SK-N-SH treated with all-trans-retinoic acid at 6 μM for 48 hours (cell line): ENCODE results near the gene MRPL33.

Experiments used
- ATAC-seq: fragments of 200-7000 bp; cut with Tn5 transposase; 3 replicates; pipeline ENCODE4 v1.9.1; 2020; ENCODE audit warnings: mild to moderate bottlenecking, moderate library complexity
- BACH2 ChIP-seq: fragments of 250-450 bp; sonication (Bioruptor Pico); IDR thresholded peaks from 2 replicates; pipeline ENCODE4 v1.9.0; 2021; ENCODE audit warnings: mild to moderate bottlenecking, borderline replicate concordance
- CREB5 ChIP-seq: fragments of 250-450 bp; sonication (Bioruptor Pico); IDR thresholded peaks from 2 replicates; pipeline ENCODE4 v1.5.1; 2020; ENCODE audit warnings: low read depth, mild to moderate bottlenecking, moderate library complexity
- ESRRG ChIP-seq: fragments of 250-450 bp; sonication (Bioruptor Pico); IDR thresholded peaks from 2 replicates; pipeline ENCODE4 v1.6.1; 2021; ENCODE audit warnings: mild to moderate bottlenecking
- GLIS3 ChIP-seq: fragments of 250-450 bp; sonication (Bioruptor Pico); IDR thresholded peaks from 2 replicates; pipeline ENCODE4 v1.5.0; 2020; ENCODE audit warnings: mild to moderate bottlenecking, moderate library complexity
- POU6F1 ChIP-seq: fragments of 250-450 bp; sonication (Bioruptor Pico); IDR thresholded peaks from 2 replicates; pipeline ENCODE4 v1.8.0; 2021; ENCODE audit warnings: low read depth, mild to moderate bottlenecking, moderate library complexity, borderline replicate concordance
- PPARA ChIP-seq: fragments of 250-450 bp; sonication (Bioruptor Pico); IDR thresholded peaks from 2 replicates; pipeline ENCODE4 v1.5.0; 2020; ENCODE audit warnings: mild to moderate bottlenecking, borderline replicate concordance
- RARB ChIP-seq: fragments of 250-450 bp; sonication (Bioruptor Pico); IDR thresholded peaks from 2 replicates; pipeline ENCODE4 v1.8.0; 2021; ENCODE audit warnings: mild to moderate bottlenecking, moderate library complexity
- SNAI2 ChIP-seq: fragments of 250-450 bp; sonication (Bioruptor Pico); IDR thresholded peaks from 2 replicates; pipeline ENCODE4 v1.5.0; 2020; ENCODE audit warnings: mild to moderate bottlenecking, moderate library complexity
- TOX ChIP-seq: fragments of 250-450 bp; sonication (Bioruptor Pico); IDR thresholded peaks from 2 replicates; pipeline ENCODE4 v1.8.0; 2021; ENCODE audit warnings: mild to moderate bottlenecking, moderate library complexity, borderline replicate concordance
- ZC3H10 ChIP-seq: fragments of 250-450 bp; sonication (Bioruptor Pico); IDR thresholded peaks from 2 replicates; pipeline ENCODE4 v1.5.1; 2021; ENCODE audit warnings: mild to moderate bottlenecking, moderate library complexity
- ZFP3 ChIP-seq: fragments of 250-450 bp; sonication (Bioruptor Pico); IDR thresholded peaks from 2 replicates; pipeline ENCODE4 v1.5.0; 2020; ENCODE audit warnings: mild to moderate bottlenecking, moderate library complexity
- ZFP30 ChIP-seq: fragments of 450-650 bp; formaldehyde crosslinking; IDR thresholded peaks from 2 replicates; pipeline ENCODE4 v1.5.0; 2022; ENCODE audit warnings: mild to moderate bottlenecking, moderate library complexity
- ZNF8 ChIP-seq: fragments of 450-650 bp; formaldehyde crosslinking; IDR thresholded peaks from 2 replicates; pipeline ENCODE4 v1.5.0; 2020; ENCODE audit warnings: mild to moderate bottlenecking, moderate library complexity
- TF ChIP-seq, protein P1 (sequence below): fragments of 250-450 bp; sonication (Bioruptor Pico); IDR thresholded peaks from 2 replicates; pipeline ENCODE4 v1.5.0; 2020; ENCODE audit warnings: mild to moderate bottlenecking, moderate library complexity
- TF ChIP-seq, protein P2 (sequence below): fragments of 250-450 bp; sonication (Bioruptor Pico); IDR thresholded peaks from 2 replicates; pipeline ENCODE4 v1.8.0; 2020; ENCODE audit warnings: mild to moderate bottlenecking, moderate library complexity, borderline replicate concordance
- TF ChIP-seq, protein P3 (sequence below): fragments of 250-450 bp; sonication (Bioruptor Pico); IDR thresholded peaks from 2 replicates; pipeline ENCODE4 v1.5.1; 2021; ENCODE audit warnings: mild to moderate bottlenecking, moderate library complexity

Gene MRPL33

DNA sequence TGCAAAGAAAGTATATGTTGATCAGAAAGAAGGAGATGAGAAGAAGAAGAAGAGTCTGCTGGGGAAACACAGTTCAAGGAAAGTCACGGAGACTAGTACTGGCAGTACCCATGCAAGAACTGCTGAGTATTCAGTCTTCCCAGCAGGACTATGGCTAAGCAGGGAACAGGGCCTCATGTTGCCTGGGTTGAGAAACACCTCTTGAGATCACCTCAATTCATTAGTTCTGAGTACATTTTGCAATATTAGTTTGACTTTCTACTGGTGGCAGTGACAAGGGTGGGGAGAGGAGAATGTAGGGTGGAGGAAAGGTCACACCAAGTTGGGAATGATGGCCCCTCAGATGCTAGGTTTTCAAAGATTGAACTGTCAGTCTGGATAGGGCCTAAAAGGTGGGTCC, 50.5 kb downstream of the MRPL33 start:
- TF ChIP-seq ZNF8 (CRISPR knock-in tag) (no peak), CREB5 (CRISPR knock-in tag) (no peak), PPARA (CRISPR knock-in tag) (no peak), BACH2 (CRISPR knock-in tag) (no peak), TOX (CRISPR knock-in tag) (no peak), SNAI2 (CRISPR knock-in tag) (no peak), ESRRG (CRISPR knock-in tag) (no peak), ZFP30 (no peak)
- TF ChIP-seq, protein P1, sequence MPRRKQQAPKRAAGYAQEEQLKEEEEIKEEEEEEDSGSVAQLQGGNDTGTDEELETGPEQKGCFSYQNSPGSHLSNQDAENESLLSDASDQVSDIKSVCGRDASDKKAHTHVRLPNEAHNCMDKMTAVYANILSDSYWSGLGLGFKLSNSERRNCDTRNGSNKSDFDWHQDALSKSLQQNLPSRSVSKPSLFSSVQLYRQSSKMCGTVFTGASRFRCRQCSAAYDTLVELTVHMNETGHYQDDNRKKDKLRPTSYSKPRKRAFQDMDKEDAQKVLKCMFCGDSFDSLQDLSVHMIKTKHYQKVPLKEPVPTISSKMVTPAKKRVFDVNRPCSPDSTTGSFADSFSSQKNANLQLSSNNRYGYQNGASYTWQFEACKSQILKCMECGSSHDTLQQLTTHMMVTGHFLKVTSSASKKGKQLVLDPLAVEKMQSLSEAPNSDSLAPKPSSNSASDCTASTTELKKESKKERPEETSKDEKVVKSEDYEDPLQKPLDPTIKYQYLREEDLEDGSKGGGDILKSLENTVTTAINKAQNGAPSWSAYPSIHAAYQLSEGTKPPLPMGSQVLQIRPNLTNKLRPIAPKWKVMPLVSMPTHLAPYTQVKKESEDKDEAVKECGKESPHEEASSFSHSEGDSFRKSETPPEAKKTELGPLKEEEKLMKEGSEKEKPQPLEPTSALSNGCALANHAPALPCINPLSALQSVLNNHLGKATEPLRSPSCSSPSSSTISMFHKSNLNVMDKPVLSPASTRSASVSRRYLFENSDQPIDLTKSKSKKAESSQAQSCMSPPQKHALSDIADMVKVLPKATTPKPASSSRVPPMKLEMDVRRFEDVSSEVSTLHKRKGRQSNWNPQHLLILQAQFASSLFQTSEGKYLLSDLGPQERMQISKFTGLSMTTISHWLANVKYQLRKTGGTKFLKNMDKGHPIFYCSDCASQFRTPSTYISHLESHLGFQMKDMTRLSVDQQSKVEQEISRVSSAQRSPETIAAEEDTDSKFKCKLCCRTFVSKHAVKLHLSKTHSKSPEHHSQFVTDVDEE (CRISPR knock-in tag) = no peak
- TF ChIP-seq, all 23 proteins: peak for 0
- no peak for ATAC-seq

DNA sequence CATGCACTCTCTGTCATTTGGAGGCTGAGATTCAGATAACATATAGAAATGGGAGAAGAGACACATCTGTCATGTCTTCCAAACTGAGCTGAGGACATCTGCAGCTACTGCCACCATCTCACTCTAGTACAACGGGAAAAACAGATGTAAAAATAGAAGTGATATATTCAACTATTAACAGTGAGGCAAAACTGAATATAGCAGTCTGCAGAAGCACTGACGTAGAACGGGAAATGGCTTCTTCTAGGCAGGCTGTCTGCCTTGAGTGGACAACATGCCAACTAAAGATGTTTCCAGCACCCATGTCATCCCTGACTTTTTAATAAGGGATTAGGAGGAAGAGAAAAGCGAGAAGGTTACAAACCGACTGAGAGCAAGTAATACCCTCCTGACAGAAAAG, 51.6 kb downstream of the MRPL33 start:
- TF ChIP-seq ZFP30 (no peak), GLIS3 (no peak), SNAI2 (CRISPR knock-in tag) (no peak), POU6F1 (CRISPR knock-in tag) (no peak), TOX (CRISPR knock-in tag) (no peak), CREB5 (CRISPR knock-in tag) (no peak), ESRRG (CRISPR knock-in tag) (no peak), ZNF8 (CRISPR knock-in tag) (no peak), RARB (CRISPR knock-in tag) (no peak)
- ATAC-seq = no peak

GRCh38 chr2:27823569-27823968, 52.0 kb downstream of the MRPL33 start:
- TF ChIP-seq ZFP3 (CRISPR knock-in tag) (no peak), PPARA (CRISPR knock-in tag) (no peak), ZFP30 (no peak), CREB5 (CRISPR knock-in tag) (no peak), ZC3H10 (CRISPR knock-in tag) (no peak), ZNF8 (CRISPR knock-in tag) (no peak), ESRRG (CRISPR knock-in tag) (no peak), SNAI2 (CRISPR knock-in tag) (no peak), POU6F1 (CRISPR knock-in tag) (no peak)
- TF ChIP-seq, protein P2, sequence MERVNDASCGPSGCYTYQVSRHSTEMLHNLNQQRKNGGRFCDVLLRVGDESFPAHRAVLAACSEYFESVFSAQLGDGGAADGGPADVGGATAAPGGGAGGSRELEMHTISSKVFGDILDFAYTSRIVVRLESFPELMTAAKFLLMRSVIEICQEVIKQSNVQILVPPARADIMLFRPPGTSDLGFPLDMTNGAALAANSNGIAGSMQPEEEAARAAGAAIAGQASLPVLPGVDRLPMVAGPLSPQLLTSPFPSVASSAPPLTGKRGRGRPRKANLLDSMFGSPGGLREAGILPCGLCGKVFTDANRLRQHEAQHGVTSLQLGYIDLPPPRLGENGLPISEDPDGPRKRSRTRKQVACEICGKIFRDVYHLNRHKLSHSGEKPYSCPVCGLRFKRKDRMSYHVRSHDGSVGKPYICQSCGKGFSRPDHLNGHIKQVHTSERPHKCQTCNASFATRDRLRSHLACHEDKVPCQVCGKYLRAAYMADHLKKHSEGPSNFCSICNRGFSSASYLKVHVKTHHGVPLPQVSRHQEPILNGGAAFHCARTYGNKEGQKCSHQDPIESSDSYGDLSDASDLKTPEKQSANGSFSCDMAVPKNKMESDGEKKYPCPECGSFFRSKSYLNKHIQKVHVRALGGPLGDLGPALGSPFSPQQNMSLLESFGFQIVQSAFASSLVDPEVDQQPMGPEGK (CRISPR knock-in tag) = no peak
- TF ChIP-seq, protein P3, sequence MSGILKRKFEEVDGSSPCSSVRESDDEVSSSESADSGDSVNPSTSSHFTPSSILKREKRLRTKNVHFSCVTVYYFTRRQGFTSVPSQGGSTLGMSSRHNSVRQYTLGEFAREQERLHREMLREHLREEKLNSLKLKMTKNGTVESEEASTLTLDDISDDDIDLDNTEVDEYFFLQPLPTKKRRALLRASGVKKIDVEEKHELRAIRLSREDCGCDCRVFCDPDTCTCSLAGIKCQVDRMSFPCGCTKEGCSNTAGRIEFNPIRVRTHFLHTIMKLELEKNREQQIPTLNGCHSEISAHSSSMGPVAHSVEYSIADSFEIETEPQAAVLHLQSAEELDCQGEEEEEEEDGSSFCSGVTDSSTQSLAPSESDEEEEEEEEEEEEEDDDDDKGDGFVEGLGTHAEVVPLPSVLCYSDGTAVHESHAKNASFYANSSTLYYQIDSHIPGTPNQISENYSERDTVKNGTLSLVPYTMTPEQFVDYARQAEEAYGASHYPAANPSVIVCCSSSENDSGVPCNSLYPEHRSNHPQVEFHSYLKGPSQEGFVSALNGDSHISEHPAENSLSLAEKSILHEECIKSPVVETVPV (CRISPR knock-in tag) = no peak
- ATAC-seq = no peak
